Uterus (tissue), 4 donors: ENCODE measurements around the gene SLC35G6. TPM values are rescaled to one million over a fixed set of nuclear protein-coding genes. Genes with fewer than 3 reads are reported as not detected.

ENCODE experiments used
- DNase-seq, 2 donors: peaks; one replicate each; pipeline ENCODE4 v3.0.0-alpha.2; 2019 to 2020
- H3K27ac ChIP-seq, 2 donors: fragments of 200-600 bp; sonication (generic); 1 replicate in 1 of 2; 2 replicates in 1 of 2; pipeline ENCODE4 v1.5.1; 2016 to 2018
- H3K27me3 ChIP-seq, 2 donors: fragments of 200-600 bp; sonication (generic); one replicate each; pipeline ENCODE4 v1.5.1; 2018 to 2019; ENCODE audit warnings: control low read depth in 1 of 2
- H3K36me3 ChIP-seq, 2 donors: fragments of 200-600 bp; sonication (generic); one replicate each; pipeline ENCODE4 v1.5.1; 2019; ENCODE audit warnings: control low read depth in 1 of 2
- H3K4me1 ChIP-seq, 2 donors: fragments of 200-600 bp; sonication (generic); one replicate each; pipeline ENCODE4 v1.5.1; 2018 to 2019; ENCODE audit warnings: control low read depth in 1 of 2
- H3K4me3 ChIP-seq, 2 donors: fragments of 200-600 bp; sonication (generic); 1 replicate in 1 of 2; 2 replicates in 1 of 2; pipeline ENCODE4 v1.5.1; 2018 to 2019; ENCODE audit warnings: mild to moderate bottlenecking in 1 of 2
- H3K9me3 ChIP-seq, 2 donors: fragments of 200-600 bp; sonication (generic); one replicate each; pipeline ENCODE4 v1.5.1; 2019; ENCODE audit warnings: control low read depth in 1 of 2
- POLR2A ChIP-seq, 2 donors: fragments of 450-650 bp; IDR thresholded peaks; one replicate each; pipeline ENCODE4 v1.6.1; 2016; ENCODE audit warnings: antibody characterized with exemption in 2 of 2, mild to moderate bottlenecking in 1 of 2, moderate library complexity in 1 of 2
- intact Hi-C: fragments of 100-400 bp; cut with DNase I; formaldehyde crosslinking; loops from one replicate; pipeline ENCODE4 v1.15.1; 2023; ENCODE audit warnings: low total_unique reads
- total RNA-seq, 4 donors: library from RNA; depleted of rRNA in 3 of 4; stranded (reverse); fragments of >200 nt in 3 of 4; gene quantifications; one replicate each; pipeline versions ENCODE4 v1.1.0 to v1.2.4, GENCODE V29; 2014 to 2023
- TF ChIP-seq, protein P1 (sequence below), 4 experiments: fragments of 200-600 bp in 2 of 4; fragments of 450-650 bp in 2 of 4; sonication (generic) in 2 of 4; IDR thresholded peaks; one replicate each; pipeline ENCODE4 v1.5.1; 2016 to 2019; ENCODE audit warnings: antibody characterized with exemption in 4 of 4, mild to moderate bottlenecking in 2 of 4, moderate library complexity in 1 of 4
- donor health status: DM: yes; HTN: yes; CAD: no.

Gene SLC35G6
- total RNA-seq, 4 donors from 2014 or later: not detected

DNA sequence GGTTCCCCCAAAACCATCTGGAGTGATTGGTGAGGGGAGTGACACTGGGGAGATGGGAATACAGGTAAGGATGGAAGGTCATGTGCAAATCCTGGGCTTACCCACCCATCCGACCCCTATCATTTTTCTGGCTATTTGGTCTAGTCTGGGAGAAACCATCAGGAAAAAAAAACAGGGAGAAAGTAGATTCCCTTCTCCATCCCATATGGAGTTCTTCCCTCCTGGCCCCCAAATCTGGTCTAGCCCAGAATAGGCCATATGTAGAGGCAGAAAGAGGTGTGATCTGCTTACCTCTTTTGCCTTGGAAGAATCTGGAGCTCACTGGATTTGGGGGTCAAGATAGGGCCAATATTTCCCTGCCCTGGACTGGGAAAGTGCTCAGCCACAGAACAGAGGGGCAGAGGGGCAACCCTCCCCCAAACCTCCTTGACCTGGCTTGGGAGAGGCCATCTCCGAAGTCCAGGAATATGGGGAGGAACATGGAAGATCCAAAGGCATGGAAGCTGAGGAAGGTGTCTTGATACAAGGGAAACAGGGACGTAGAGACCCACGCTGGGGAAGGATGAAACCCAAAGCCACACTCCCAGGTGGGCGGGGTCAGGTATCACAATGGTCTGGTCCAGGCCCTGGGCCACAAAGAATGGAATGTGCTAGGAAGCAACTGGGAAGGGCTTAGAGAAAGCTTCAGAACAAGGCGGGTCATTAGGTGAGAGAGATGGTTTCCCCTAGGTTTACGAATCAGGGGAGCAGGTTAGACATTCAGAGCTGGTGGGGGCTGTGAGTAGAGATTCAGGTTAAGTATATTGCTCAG, 20.2 kb upstream of the SLC35G6 start:
- no peaks in the 10 kb centered on the region for H3K4me1 ChIP-seq
- H3K9me3 ChIP-seq: no peaks in the 10 kb centered on the region
- DNase-seq: no peak
- H3K36me3 ChIP-seq: no peaks in the 10 kb centered on the region
- H3K27ac ChIP-seq: no peak overlapping the region
- H3K27me3 ChIP-seq: no peaks in the 10 kb centered on the region
- intact Hi-C loops: no loop called here
- no peak overlapping the region for H3K4me3 ChIP-seq
- TF ChIP-seq, protein P1, sequence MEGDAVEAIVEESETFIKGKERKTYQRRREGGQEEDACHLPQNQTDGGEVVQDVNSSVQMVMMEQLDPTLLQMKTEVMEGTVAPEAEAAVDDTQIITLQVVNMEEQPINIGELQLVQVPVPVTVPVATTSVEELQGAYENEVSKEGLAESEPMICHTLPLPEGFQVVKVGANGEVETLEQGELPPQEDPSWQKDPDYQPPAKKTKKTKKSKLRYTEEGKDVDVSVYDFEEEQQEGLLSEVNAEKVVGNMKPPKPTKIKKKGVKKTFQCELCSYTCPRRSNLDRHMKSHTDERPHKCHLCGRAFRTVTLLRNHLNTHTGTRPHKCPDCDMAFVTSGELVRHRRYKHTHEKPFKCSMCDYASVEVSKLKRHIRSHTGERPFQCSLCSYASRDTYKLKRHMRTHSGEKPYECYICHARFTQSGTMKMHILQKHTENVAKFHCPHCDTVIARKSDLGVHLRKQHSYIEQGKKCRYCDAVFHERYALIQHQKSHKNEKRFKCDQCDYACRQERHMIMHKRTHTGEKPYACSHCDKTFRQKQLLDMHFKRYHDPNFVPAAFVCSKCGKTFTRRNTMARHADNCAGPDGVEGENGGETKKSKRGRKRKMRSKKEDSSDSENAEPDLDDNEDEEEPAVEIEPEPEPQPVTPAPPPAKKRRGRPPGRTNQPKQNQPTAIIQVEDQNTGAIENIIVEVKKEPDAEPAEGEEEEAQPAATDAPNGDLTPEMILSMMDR (IDR thresholded peaks at IDR 0.05): no peak
- TF ChIP-seq POLR2A (IDR thresholded peaks at IDR 0.05): no peak

DNA sequence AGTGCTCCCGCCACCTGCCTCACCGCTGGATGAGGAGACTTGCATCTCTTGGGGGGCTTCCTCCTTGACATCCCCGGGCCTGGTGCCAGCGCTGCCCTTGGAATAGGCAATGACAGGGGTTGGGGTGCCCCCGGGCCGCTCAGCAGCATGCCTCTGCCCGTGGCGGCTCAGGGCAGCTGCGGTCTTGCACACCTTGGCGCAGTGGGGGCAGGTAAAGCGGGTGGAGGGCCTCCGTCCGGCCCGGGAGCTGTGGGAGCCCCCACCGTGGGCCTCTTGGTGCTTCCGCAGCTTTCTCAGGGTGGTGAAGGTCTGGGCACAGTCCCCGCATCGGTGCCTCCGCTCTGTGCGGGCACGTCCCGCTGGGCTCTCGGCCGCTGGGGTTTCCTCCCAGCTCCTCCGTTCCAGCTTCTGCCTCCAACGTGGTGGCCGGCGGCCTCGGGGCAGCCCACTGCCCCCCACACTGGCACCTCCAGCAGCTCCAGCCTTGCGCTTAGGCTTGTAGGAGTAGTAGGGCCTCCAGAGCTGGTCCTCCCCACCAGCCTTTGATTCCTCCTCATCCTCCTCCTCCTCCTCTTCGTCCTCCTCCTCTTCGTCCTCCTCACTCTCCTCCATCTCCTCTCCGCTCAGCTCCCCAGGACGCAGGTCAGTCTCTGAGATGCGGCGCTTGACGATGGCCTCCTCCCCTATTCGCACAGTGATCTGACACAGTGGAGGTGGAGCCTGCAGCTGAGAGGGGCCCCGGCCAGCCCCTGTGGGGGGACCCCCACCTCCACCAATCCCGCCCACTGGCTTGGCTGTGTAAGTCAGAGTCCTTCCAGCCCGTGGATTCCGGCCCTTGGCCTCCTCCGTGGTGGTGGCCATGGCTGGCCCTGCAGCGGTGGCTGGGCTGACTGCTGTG, 18.5 kb upstream of the SLC35G6 start:
- intact Hi-C loops: no loop called here
- TF ChIP-seq, protein P1 (IDR thresholded peaks at IDR 0.05): no peak
- TF ChIP-seq POLR2A (IDR thresholded peaks at IDR 0.05): no peak
- no peaks in the 10 kb centered on the region for H3K9me3 ChIP-seq
- no peak overlapping the region for H3K4me3 ChIP-seq
- DNase-seq: no peak
- H3K36me3 ChIP-seq: no peaks in the 10 kb centered on the region
- H3K27me3 ChIP-seq: no peaks in the 10 kb centered on the region
- no peak overlapping the region for H3K27ac ChIP-seq
- peaks cover 0 to 8% of the 10 kb centered on the region in 2 donors for H3K4me1 ChIP-seq

- DNase-seq: no peak
- H3K4me1 ChIP-seq: peaks cover 3 to 8% of the 10 kb centered on the region in 2 donors
- H3K27me3 ChIP-seq: no peaks in the 10 kb centered on the region
- H3K36me3 ChIP-seq: no peaks in the 10 kb centered on the region
- H3K27ac ChIP-seq: no peak overlapping the region
- no peak overlapping the region for H3K4me3 ChIP-seq
- intact Hi-C loops: no loop called here
- TF ChIP-seq, protein P1 (IDR thresholded peaks at IDR 0.05): no peak
- no peak for TF ChIP-seq POLR2A (IDR thresholded peaks at IDR 0.05)
- H3K9me3 ChIP-seq: no peaks in the 10 kb centered on the region
These were observed 17.8 kb upstream of the SLC35G6 start for GRCh38 chr17:7463372-7463846.

DNA sequence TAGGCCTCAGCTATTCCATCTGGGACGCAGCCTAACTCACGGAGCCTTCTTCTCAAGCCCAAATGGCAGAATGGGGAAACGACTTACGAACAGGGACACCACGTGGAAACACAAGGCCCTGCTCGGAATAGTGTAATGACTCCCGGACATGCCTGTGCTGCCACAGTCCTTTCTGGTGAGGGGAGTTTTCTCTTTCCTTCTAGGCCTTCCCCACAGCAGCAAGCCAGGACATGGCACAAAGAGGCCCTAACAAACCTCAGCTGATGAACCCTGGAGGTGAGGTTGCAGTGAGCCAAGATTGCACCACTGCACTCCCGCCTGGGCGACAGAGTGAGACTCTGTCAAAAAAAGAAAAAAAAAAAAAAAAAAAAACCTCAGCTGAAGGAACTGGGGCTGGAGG, 17.2 kb upstream of the SLC35G6 start:
- H3K27ac ChIP-seq: no peak overlapping the region

More for the DNA sequence above, 17.2 kb upstream of the SLC35G6 start:
- intact Hi-C loops: no loop called here
- peaks cover 6 to 8% of the 10 kb centered on the region in 2 donors for H3K4me1 ChIP-seq
- H3K4me3 ChIP-seq: no peak overlapping the region
- no peak for TF ChIP-seq POLR2A (IDR thresholded peaks at IDR 0.05)
- TF ChIP-seq, protein P1 (IDR thresholded peaks at IDR 0.05): no peak
- no peaks in the 10 kb centered on the region for H3K9me3 ChIP-seq
- DNase-seq: no peak
- no peaks in the 10 kb centered on the region for H3K36me3 ChIP-seq
- H3K27me3 ChIP-seq: no peaks in the 10 kb centered on the region
